Neural progenitor cell (in vitro differentiated cells): Measurements from ENCODE around the gene CRACR2A.

Experiments
- EZH2 ChIP-seq: fragments of 200-600 bp; sonication (generic); IDR thresholded peaks from 2 replicates; pipeline ENCODE4 v1.6.1; 2017; ENCODE audit warnings: antibody characterized with exemption, mild to moderate bottlenecking, moderate library complexity
- EZH2phosphoT487 ChIP-seq: fragments of 200-600 bp; sonication (generic); IDR thresholded peaks from 2 replicates; pipeline ENCODE4 v1.6.1; 2017; ENCODE audit warnings: antibody characterized with exemption
- TF ChIP-seq, protein P1 (sequence below): fragments of 200-600 bp; sonication (generic); IDR thresholded peaks from 2 replicates; pipeline ENCODE4 v1.5.1; 2017; ENCODE audit warnings: antibody characterized with exemption, mild to moderate bottlenecking

DNA sequence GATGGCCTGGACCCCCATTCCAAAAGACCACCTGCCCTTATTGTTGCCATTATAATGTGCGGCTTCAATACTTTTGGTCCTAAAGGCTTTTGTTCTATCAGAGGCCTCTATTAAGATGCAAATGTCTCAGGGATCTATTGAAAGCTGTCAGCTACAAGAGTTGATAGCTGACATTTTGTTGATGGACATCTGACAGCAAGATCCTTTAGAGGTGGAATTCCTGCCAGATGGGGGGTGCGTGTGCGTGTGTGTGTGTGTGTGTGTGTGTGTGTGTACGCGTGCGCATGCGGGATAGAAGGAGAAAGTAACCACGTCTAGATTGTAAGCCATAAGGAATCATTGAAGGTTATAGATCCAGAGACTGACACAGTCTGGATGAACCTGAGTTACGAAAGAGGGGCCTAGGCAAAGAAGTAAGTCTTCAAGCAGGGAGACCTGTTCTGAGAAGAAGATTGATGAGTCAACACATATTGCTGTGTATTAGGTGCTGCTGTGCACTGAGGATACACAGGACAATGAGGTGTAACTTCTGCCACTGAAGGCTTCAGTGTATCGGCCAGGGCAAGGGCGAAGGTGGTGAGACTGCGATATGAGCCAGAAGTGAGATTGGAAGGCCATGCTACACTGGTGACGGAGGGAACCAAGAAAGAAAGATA lies 172.7 kb downstream of the CRACR2A start:
- TF ChIP-seq, protein P1, sequence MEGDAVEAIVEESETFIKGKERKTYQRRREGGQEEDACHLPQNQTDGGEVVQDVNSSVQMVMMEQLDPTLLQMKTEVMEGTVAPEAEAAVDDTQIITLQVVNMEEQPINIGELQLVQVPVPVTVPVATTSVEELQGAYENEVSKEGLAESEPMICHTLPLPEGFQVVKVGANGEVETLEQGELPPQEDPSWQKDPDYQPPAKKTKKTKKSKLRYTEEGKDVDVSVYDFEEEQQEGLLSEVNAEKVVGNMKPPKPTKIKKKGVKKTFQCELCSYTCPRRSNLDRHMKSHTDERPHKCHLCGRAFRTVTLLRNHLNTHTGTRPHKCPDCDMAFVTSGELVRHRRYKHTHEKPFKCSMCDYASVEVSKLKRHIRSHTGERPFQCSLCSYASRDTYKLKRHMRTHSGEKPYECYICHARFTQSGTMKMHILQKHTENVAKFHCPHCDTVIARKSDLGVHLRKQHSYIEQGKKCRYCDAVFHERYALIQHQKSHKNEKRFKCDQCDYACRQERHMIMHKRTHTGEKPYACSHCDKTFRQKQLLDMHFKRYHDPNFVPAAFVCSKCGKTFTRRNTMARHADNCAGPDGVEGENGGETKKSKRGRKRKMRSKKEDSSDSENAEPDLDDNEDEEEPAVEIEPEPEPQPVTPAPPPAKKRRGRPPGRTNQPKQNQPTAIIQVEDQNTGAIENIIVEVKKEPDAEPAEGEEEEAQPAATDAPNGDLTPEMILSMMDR = no peak
- TF ChIP-seq EZH2 (no peak), EZH2phosphoT487 (no peak)
